GM21528 (cell line): ENCODE measurements around the gene CYP3A4.
"Not testable (repeated sequence)": the region's sequence is repeated elsewhere in the genome, so short reads cannot be mapped to it uniquely, and the experiment has no call there.

ENCODE experiments used
- ATAC-seq: cut with Tn5 transposase; IDR thresholded peaks from one replicate; pipeline ENCODE4 v1.9.1; 2021; ENCODE audit warnings: mild to moderate bottlenecking, moderate library complexity; ENCODE audit not compliant: unreplicated experiment, low FRiP score

Gene CYP3A4

DNA sequence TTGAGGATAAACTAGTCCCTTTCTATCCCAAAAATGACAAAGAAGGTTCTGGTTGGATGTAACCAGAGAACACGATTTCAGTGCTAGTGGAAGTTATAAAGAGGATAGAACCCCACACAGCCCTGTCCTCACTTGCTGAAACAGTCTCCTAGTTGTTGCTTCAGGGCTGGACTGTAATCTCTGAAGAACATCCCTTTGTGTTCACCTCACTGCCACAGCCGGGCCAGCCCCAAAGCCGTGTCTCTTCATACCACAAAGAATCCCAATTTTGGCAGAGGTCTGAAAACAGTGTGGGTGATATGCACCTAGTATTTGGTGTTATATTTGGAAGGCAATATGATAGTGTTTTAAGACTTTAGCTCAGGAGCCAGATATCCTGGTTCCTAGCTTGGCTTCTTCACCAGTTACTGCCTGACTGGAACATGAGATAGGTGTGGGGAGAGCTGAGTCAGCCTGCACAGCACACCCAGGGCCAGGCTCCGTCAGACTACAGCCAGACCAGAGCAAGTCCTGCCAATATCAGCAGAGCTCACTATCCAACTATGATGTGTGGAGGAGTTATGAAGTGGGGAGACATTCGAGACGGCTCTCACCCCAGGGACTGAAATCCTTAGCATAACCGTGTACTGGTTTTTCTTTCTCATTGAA lies 21.2 kb downstream of the CYP3A4 start:
- no peak for ATAC-seq

DNA sequence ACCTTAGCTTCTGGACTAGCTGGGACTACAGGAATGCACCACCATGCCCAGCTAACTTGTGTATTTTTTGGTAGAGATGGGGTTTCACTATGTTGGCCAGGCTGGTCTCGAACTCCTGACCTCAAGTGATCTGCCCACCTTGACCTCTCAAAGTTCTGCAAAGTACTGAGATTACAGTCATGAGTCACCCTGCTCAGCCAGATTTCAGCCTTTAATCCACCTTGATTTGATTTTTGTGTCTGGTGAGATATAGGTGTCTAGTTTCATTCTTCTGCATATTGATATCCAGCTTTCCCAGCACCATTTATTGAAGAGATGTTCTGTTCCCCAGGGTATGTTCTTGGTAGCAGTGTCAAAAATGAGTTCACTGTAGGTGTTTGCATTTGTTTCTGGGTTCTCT lies 28.9 kb downstream of the CYP3A4 start:
- ATAC-seq = no peak

DNA sequence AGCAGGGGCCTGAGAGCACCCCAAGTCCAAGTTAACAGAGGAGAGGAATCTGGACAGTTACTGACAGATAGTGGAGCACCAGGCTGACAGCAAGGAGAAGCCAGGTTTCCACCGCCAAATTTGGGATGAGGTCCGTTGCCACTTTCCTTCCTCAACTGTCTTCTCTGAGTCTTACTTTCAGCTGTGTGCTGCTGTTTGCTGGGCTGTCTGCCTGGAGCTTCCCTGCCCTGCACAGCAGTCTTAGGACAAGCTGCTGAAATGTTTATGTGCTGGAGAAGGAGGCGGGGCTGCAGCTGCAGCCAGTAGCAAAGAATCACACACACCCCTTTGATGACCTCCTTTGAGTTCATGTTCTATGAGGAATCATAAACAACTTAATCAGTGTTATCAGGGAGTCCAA lies 31.6 kb downstream of the CYP3A4 start:
- ATAC-seq = no peak

DNA sequence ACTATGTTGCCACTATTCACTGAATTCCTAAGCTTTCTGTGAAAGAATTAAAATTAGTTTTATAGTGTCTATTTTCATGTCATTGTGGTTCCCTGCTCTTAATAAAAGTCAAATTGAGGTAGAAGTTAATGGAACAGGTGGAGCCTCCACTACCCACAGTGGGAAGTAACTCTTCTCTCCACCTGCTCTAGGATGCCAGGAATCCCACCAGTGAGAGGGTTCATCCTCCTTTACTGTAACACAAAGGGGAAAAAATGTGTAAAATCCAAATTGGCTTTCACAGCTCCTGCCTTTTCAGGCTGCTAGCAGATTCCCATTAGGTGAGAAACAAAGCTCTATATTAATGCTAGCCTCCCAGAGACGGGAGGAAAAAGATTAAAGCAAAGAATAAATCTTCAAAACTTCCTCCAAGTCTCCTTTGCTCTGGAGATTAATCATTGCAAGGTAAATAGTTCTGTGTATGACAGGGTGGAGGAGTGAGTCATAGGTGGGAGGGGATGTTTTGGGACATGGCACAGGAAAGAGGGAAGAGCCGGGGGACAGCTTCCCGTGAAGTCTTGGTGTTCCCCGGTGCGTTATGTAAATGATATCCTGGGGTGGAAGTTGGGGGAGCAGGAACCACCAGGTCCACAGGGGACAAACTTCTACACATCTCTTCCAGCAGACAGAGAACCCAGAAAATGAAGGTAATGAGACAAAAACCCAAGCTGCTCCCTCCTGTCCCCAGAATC lies 32.5 kb downstream of the CYP3A4 start:
- ATAC-seq = not testable (repeated sequence)

DNA sequence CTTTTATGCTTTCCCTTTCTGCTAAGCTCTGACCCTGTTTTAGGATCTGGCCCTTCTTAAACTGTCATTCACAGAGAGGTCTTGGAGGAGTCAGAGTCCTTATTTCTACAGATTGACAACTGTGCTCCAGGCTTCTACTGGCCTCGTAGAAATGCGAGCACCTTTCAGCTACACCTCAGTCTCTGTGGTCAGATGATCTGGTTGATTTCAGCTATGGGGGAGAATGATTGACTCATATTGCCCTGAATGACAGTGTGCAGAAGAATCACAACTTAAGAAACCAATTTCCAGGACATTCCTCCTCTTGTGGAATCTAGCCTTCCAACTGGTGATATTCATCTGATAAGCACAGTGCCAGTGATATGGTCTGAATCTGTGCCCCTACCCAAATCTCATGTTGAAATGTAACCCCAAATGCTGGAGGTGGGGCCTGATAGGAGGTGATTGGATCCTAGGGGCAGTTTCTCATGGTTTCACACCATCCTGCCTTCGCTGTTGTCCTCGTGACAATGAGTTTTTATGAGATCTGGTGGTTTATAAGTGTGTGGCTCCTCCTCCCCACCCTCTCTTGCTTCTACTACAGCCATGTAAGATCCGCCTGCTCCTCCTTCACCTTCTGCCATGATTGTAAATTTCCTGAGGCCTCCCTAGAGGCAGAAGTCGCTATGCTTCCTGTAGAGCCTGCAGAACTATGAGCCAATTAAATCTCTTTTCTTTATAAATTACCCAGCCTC lies 35.0 kb downstream of the CYP3A4 start:
- ATAC-seq = no peak

DNA sequence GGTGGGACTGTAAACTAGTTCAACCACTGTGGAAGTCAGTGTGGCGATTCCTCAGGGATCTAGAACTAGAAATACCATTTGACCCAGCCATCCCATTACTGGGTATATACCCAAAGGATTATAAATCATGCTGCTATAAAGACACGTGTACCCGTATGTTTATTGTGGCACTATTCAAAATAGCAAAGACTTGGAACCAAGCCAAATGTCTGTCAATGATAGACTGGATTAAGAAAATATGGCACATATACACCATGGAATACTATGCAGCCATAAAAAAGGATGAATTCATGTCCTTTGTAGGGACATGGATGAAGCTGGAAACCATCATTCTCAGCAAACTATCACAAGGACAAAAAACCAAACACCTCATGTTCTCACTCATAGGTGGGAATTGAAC lies 37.1 kb downstream of the CYP3A4 start:
- ATAC-seq = not testable (repeated sequence)

DNA sequence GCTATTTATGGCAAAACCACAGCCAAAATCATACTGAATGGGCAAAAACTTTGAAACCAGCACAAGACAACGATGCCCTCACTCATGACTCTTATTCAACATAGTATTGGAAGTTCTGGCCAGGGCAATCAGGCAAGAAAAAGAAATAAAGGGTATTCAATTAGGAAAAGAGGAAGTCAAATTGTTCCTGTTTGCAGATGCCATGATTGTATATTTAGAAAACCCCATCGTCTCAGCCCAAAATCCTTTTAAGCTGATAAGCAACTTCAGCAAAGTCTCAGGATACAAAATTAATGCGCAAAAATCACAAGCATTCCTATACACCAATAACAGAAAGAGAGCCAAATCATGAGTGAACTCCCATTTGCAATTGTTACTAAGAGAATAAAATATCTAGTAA lies 38.6 kb downstream of the CYP3A4 start:
- ATAC-seq = not testable (repeated sequence)

DNA sequence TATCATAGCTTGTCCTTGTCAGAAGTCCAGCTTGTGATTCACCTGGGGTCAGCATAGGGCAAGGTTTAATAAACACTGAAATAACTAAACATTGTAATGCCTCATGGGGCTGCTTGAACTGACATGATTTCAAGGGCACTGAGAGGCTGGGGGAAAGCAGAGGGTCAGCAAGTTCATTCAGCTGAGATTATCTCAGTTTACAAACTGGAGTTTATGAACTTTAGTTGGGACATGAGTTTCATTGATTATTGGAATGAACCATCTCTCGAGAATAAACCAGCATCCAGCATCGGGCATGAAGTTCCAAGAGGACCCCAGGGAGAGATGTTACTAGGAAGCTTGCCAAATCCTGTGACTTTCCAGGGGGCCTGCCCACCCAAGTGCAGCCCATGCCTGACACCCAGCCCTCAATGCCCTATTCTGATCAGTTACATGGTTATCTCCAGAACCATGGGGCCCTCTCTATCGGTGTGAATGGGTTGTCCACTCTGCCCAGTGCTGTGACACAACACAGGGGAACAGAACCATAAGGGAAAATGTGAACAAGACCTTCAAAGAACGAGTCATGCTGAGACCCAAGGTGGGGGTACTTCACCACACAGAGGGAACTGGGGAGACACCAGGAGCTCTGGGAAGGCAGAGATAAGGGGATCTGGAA lies 41.1 kb downstream of the CYP3A4 start:
- no peak for ATAC-seq

DNA sequence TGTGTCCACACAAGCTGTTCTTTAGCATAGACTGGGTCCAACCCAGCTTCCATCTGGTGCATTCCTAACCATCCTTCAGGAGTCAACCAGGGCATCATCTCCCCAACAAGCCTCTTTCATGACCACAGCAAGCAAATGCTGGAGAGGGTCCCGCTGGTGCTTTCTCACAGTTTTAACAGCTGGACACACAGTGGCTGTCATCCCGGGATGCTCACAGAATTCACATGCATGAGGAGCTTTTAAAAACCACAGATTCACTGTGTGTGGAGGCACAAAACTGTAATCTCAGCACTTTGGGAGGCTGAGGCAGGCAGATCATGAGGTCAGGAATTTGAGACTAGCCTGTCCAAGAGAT lies 42.6 kb downstream of the CYP3A4 start:
- ATAC-seq = no peak

DNA sequence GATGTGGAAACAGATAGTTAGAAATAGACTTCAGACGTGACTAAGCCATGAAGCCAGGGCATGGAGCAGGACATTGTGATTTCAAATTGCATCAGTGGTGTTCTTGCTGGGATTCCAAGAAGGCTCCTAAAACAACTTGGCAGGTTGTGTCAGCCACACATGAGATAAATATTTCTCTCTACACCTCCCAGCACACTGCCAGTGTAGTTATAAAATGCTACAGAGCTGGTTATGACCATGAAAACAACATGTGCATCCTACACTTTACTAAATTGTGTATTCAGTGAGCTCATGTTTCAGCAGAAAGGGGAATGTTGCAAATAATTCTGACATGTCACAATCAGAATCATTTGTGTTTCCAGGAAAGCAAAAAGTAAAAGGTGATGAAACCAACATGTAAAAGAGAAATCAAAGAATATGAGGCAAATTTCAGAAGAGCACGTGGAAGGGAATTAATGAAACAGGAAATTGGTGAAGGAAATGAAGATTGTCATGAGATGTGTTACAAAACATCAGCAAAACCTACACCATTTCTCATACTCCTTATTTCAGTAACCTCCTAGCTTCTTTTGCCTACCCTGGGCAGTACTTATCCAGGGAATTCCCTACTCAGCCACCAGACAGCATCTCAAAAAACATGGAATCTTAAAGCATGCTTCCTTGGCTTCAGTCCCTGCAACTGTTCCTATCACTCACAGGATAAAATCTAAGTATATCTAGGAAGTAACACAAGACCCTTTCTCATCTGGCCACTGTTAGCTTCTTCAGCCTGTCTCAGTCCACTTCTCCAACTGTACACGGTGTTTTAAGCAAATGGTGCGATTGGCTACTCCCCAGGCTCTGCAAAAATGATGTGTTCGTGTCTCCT lies 43.2 kb downstream of the CYP3A4 start:
- no peak for ATAC-seq

DNA sequence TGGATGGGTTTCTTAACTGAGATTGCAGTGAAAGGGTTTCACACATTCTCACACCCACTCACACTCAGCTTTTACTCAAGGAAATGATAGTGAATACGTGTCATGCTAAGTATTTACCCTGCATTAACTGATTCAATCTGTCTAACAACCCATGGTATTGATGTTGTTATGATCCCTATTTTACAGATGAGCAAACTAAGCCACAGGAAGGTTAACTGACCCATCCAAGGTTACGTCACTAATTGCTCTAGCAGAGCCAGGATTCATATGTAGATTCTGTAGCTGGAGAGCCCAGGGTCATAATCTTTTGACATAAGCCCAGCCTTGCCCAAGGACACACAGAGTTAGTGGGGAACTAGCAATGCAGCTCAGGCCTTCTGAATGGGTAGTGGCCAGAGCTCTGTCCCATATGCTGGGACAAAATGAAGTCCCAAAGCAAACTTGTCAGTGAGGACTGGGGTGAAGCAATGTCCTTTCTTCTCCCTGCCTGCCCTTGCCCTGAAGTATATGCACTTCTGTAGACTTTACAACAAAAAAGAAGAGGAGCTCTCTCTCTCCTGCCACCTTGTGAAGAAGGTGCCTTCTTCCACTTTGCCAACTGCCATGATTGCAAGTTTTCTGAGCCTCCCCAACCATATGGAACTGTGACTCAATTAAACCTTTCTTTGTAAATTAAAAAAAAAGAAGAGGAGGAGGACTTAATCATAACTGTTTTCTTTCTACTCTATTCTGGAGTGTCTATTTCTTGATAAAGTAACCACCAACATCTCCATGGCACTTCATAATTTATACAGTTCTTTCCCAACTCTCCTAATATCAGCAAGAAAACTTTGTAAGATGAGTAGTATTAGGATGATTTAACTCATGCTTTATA lies 44.0 kb downstream of the CYP3A4 start:
- no peak for ATAC-seq

DNA sequence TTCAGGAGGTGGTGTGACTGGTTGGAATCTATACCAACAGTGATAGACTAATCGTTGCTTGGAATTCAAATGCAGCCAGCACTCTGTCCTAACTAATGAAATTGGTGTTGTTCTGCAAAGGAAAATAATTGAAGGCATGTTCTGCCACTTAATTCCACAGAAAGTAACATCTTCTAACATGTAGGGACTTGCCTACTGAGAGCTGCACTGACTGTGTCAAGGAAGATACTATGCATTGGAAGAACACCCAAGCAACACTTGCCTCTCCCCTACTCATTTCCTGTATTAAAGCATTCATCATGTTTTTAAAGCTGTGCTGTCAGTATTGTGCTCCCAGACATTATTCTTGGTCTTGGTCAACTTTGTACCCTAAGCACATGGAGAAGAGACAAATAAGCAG lies 46.3 kb downstream of the CYP3A4 start:
- ATAC-seq = no peak

DNA sequence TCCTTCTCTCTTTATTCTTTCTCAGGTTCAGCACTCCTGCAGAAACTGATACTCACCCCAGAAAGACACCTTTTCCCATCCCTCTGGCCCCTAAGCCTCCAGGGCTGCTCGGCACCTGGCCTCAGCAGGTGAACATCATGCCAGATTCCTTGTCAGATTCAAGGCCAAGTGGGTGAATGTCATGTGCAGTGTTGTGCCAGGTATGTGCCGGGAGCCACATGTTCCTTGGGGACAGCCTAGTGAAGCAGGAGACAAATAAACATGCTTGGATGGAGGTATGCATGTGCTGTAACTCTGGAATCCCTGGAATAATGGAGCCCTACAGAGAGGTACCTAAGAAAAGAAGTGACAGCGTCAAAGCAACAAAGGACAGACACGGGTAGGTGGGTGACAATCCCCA lies 47.3 kb downstream of the CYP3A4 start:
- not testable (repeated sequence) for ATAC-seq

DNA sequence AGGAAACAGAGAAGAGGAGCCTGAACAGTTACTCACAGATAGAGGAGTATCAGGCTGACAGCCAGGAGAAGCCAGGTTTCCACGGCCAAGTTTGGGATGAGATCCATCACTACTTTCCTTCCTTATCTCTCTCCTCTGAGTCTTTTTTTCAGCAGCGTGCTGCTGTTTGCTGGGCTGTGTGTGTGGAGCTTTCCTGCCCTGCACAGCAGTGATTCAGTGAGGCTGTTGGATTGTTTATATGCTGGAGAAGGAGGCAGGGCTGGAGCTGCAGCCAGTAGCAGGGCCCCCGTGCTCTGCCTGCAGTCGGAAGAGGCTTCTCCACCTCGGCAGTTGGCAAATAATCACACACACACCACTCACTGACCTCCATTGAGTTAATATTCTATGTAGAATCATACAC lies 49.0 kb downstream of the CYP3A4 start, which contains the start of gene CYP3A7:
CYP3A7 (minus strand) TSS at position 210 of the 400 bp plus-strand sequence; CDS start at position 107, 103 bp downstream.
- ATAC-seq = no peak

DNA sequence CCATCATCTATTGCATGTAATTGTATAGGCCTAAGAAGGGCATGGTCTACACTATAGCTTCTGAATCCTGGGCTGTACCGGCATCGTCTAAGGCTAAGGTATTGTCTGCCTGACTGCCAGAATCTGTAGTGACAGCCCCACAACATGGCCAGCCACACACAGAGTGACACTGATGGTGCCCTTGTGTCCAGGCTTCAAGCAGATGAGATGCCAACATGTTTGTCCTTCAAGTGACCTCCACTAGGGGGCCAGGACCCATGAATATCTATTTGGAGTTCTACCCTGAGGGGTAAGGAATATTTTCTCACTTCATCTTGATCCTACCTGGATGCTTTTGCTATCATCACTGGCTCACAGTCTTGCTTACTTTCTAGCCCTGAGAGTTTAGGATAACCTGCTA lies 50.5 kb downstream of the CYP3A4 start:
- ATAC-seq = no peak

DNA sequence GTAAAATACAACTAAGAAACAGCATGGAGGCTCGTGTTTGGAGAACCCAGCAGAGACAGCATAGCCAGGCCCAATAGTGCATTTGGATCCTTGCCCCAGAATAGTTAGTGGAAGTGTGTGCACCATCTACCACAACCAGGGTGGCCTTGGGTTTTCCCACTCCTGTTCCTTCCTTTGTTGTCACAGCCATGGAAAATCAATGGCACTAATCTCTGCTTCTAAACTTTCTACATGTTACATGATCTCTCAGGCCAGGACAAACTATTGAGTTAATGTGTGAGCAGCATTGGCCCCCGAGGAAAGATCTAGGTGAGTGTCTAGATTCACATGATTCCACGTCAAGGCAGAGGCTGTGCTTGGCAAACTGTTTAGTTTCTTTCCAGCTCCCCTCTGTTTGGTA lies 51.0 kb downstream of the CYP3A4 start:
- ATAC-seq = no peak

DNA sequence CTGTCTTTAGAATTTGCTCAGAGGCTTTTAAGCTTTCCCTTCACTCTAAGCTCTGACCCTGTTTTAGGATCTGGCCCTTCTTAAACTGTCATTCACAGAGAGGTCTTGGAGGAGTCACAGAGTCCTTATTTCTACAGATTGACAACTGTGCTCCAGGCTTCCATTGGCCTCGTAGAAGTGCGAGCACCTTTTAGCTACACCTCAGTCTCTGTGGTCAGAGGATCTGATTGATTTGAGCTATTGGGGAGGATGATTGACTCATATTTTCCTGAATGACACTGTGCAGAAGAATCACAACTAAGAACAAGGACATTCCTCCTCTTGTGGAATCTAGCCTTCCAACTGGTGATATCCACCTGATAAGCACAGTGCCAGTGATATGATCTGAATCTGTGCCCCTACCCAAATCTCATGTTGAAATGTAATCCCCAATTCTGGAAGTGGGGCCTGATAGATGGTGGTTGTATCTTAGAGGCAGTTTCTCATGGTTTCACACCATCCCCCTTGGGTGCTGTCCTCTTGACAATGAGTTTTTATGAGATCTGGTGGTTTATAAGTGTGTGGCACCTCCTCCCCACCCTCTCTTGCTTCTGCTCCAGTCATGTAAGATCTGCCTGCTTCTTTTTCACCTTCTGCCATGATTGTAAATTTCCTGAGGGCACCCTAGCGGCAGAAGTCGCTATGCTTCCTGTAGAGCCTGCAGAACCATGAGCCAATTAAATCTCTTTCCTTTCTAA lies 52.2 kb downstream of the CYP3A4 start:
- no peak for ATAC-seq

DNA sequence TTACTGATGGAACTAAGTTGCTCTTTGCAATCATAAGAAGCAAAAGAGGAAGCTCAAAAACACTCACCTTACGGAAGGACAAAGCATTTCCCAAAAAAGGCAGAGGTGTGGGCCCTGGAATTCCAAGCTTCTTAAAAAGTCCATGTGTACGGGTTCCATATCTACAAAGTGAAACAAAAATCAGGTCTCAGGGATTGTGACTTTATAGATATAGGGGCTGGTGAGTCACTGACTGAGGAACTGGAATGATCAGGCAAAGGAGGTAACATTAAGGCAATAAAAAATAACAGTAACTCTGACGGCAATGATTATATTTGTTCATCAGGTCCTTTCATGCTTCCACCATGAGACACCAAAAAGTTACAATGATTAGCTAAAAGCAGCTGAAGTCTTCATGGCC lies 53.0 kb downstream of the CYP3A4 start:
- ATAC-seq = no peak
